H1 (cell line): ENCODE results near the gene RGS13. TPM values are rescaled to one million over a fixed set of nuclear protein-coding genes. Genes with fewer than 3 reads are reported as not detected.

Experiments used
- CTCF ChIA-PET: fragments of 300-600 bp; sonication (Branson Sonifier 250); formaldehyde crosslinking; loops from one replicate; lab custom pipeline; 2021; ENCODE audit not compliant: partially characterized antibody; lab: Charles Lee
- POLR2A ChIA-PET: fragments of 300-600 bp; sonication (Branson Sonifier 250); formaldehyde crosslinking; loops from one replicate; lab custom pipeline; 2021; ENCODE audit warnings: inconsistent platforms; ENCODE audit not compliant: partially characterized antibody; lab: Charles Lee
- DNase-seq, 2 experiments: peaks; one replicate each; pipeline versions ENCODE4 v3.0.0 to v3.0.0-alpha.2; 2010 to 2022; ENCODE audit warnings: low spot score in 2 of 2, low read depth in 1 of 2, mixed read lengths in 1 of 2
- FAIRE-seq: peaks from 2 replicates; lab custom pipeline; 2011; peaks lifted over from hg19 to GRCh38; lab: Jason Lieb, UNC
- H2AFZ ChIP-seq: 2 replicates; pipeline ENCODE4 v1.8.1; 2012; ENCODE audit warnings: low read length, inconsistent platforms
- H2AK5ac ChIP-seq: 2 replicates; pipeline ENCODE4 v1.6.1; 2013; ENCODE audit warnings: low read depth, low read length
- H2BK120ac ChIP-seq: replicated peaks from 2 replicates; pipeline ENCODE3; 2013; ENCODE audit warnings: low read depth, low read length, inconsistent platforms
- H2BK12ac ChIP-seq: 2 replicates; pipeline ENCODE4 v1.6.1; 2013; ENCODE audit warnings: low read depth, low read length
- H2BK15ac ChIP-seq: 2 replicates; pipeline ENCODE4 v1.6.1; 2013; ENCODE audit warnings: low read length
- H2BK20ac ChIP-seq: 2 replicates; pipeline ENCODE4 v1.6.1; 2013; ENCODE audit warnings: low read length
- H2BK5ac ChIP-seq: 2 replicates; pipeline ENCODE4 v1.6.1; 2013; ENCODE audit warnings: low read depth, low read length
- H3K14ac ChIP-seq: 2 replicates; pipeline ENCODE4 v1.6.1; 2013; ENCODE audit warnings: inconsistent platforms; ENCODE audit not compliant: insufficient read length
- H3K18ac ChIP-seq: 2 replicates; pipeline ENCODE4 v1.6.1; 2013; ENCODE audit warnings: low read length; ENCODE audit errors: extremely low read depth
- H3K23ac ChIP-seq: 2 replicates; pipeline ENCODE4 v1.6.1; 2013; ENCODE audit warnings: inconsistent platforms; ENCODE audit not compliant: insufficient read length
- H3K23me2 ChIP-seq: 2 replicates; pipeline ENCODE4 v1.6.1; 2013; ENCODE audit warnings: low read depth, low read length
- H3K27ac ChIP-seq: 2 replicates; pipeline ENCODE4 v1.6.1; 2011; ENCODE audit warnings: low read depth, low read length, inconsistent platforms
- H3K27me3 ChIP-seq, 4 experiments: replicated peaks in 1 of 4; 1 replicate in 1 of 4; 2 replicates in 3 of 4; pipeline versions ENCODE4 v1.6.1 to v1.8.1; 2011 to 2013; ENCODE audit warnings: low read length in 3 of 4, mild to moderate bottlenecking in 3 of 4, inconsistent platforms in 2 of 4, mixed read lengths in 2 of 4, moderate library complexity in 1 of 4; ENCODE audit not compliant: control insufficient read depth in 3 of 4, insufficient read depth in 3 of 4; ENCODE audit errors: extremely low read depth in 1 of 4
- H3K36me3 ChIP-seq, 4 experiments: 2 replicates each; pipeline versions ENCODE4 v1.6.1 to v1.8.1; 2011 to 2013; ENCODE audit warnings: mild to moderate bottlenecking in 4 of 4, low read length in 3 of 4, moderate library complexity in 2 of 4, control low read depth in 1 of 4, inconsistent platforms in 1 of 4; ENCODE audit not compliant: insufficient read depth in 4 of 4, control insufficient read depth in 2 of 4
- H3K4ac ChIP-seq: replicated peaks from 2 replicates; pipeline ENCODE3; 2013; ENCODE audit warnings: low read length, low read depth, mixed read lengths, inconsistent platforms; ENCODE audit not compliant: insufficient read length
- H3K4me1 ChIP-seq, 4 experiments: replicated peaks in 1 of 4; 1 replicate in 1 of 4; 2 replicates in 3 of 4; pipeline versions ENCODE4 v1.6.1 to v1.8.1; 2011 to 2013; ENCODE audit warnings: low read length in 3 of 4, inconsistent platforms in 2 of 4, mixed read lengths in 1 of 4; ENCODE audit not compliant: insufficient read depth in 4 of 4, control insufficient read depth in 3 of 4
- H3K4me2 ChIP-seq, 2 experiments: 2 replicates each; pipeline versions ENCODE4 v1.6.1 to v1.8.1; 2011 to 2013; ENCODE audit warnings: low read depth in 2 of 2, low read length in 2 of 2, control low read depth in 1 of 2, inconsistent platforms in 1 of 2, mild to moderate bottlenecking in 1 of 2; ENCODE audit not compliant: insufficient read depth in 1 of 2
- H3K4me3 ChIP-seq, 4 experiments: fragments of 200-600, 300-600 bp in 1 of 4; sonication (generic), shearing (Covaris generic), sonication (Bioruptor Twin) in 1 of 4; 2 replicates each; pipeline versions ENCODE4 v1.5.1 to v1.8.1; 2011 to 2016; ENCODE audit warnings: low read length in 4 of 4, low read depth in 3 of 4, control low read depth in 2 of 4, inconsistent platforms in 2 of 4, mild to moderate bottlenecking in 2 of 4, mixed read lengths in 1 of 4, moderate library complexity in 1 of 4; ENCODE audit not compliant: insufficient read depth in 2 of 4; ENCODE audit errors: extremely low read depth in 1 of 4
- H3K56ac ChIP-seq: replicated peaks from 2 replicates; pipeline ENCODE3; 2013; ENCODE audit warnings: low read depth, mild to moderate bottlenecking, mixed read lengths, low read length, inconsistent platforms; ENCODE audit not compliant: insufficient read length
- H3K79me1 ChIP-seq: 2 replicates; pipeline ENCODE4 v1.6.1; 2013; ENCODE audit warnings: low read depth, low read length, control low read depth
- H3K79me2 ChIP-seq, 2 experiments: 2 replicates each; pipeline versions ENCODE4 v1.6.1 to v1.8.1; 2012 to 2013; ENCODE audit warnings: low read length in 2 of 2, mild to moderate bottlenecking in 2 of 2, inconsistent platforms in 1 of 2; ENCODE audit not compliant: insufficient read depth in 2 of 2, control insufficient read depth in 1 of 2
- H3K9ac ChIP-seq, 4 experiments: replicated peaks in 1 of 4; 1 replicate in 1 of 4; 2 replicates in 3 of 4; pipeline versions ENCODE4 v1.6.1 to v1.8.1; 2011 to 2013; ENCODE audit warnings: low read depth in 3 of 4, low read length in 3 of 4, control low read depth in 2 of 4, mild to moderate bottlenecking in 2 of 4, moderate library complexity in 2 of 4, inconsistent platforms in 1 of 4; ENCODE audit errors: extremely low read depth in 1 of 4
- H3K9me3 ChIP-seq, 2 experiments: 2 replicates each; pipeline versions ENCODE4 v1.6.1 to v1.8.1; 2012 to 2013; ENCODE audit warnings: mild to moderate bottlenecking in 2 of 2, moderate library complexity in 2 of 2, control low read depth in 1 of 2, inconsistent platforms in 1 of 2, low read depth in 1 of 2, low read length in 1 of 2, mixed read lengths in 1 of 2; ENCODE audit not compliant: insufficient read depth in 2 of 2
- H4K20me1 ChIP-seq, 2 experiments: replicated peaks in 1 of 2; 2 replicates each; pipeline versions ENCODE3 to v1.8.1; 2011 to 2013; ENCODE audit warnings: inconsistent platforms in 2 of 2, low read length in 2 of 2, mild to moderate bottlenecking in 1 of 2; ENCODE audit not compliant: insufficient read depth in 2 of 2, control insufficient read depth in 1 of 2
- H4K5ac ChIP-seq: 2 replicates; pipeline ENCODE4 v1.6.1; 2013; ENCODE audit warnings: low read length, low read depth, mixed read lengths, inconsistent platforms; ENCODE audit not compliant: insufficient read length
- H4K8ac ChIP-seq: 2 replicates; pipeline ENCODE4 v1.8.0; 2013; ENCODE audit warnings: mild to moderate bottlenecking, moderate library complexity, low read length, inconsistent platforms; ENCODE audit not compliant: insufficient read depth; ENCODE audit errors: extremely low read depth
- H4K91ac ChIP-seq: replicated peaks from 2 replicates; pipeline ENCODE3; 2013; ENCODE audit warnings: low read length, mixed read lengths, inconsistent platforms; ENCODE audit not compliant: insufficient read length
- BCL11A ChIP-seq, 2 experiments: IDR thresholded peaks; one replicate each; pipeline ENCODE4 v1.6.1; 2011; ENCODE audit warnings: low read depth in 2 of 2, low read length in 2 of 2, mild to moderate bottlenecking in 2 of 2
- CHD1 ChIP-seq: IDR thresholded peaks from 2 replicates; pipeline ENCODE4 v1.6.1; 2012; ENCODE audit warnings: low read depth, low read length, improper control_type of control experiment
- GABPA ChIP-seq: IDR thresholded peaks from 2 replicates; pipeline ENCODE4 v1.6.1; 2011; ENCODE audit warnings: mild to moderate bottlenecking, low read length, moderate library complexity, borderline replicate concordance; ENCODE audit not compliant: insufficient read depth
- GTF2F1 ChIP-seq: IDR thresholded peaks from 2 replicates; pipeline ENCODE4 v1.6.1; 2012; ENCODE audit warnings: low read depth, low read length, improper control_type of control experiment, borderline replicate concordance
- RXRA ChIP-seq: IDR thresholded peaks from 2 replicates; pipeline ENCODE4 v1.6.1; 2011; ENCODE audit warnings: low read depth, mild to moderate bottlenecking, low read length, moderate library complexity; ENCODE audit not compliant: insufficient read depth
- TEAD4 ChIP-seq: IDR thresholded peaks from 2 replicates; pipeline ENCODE4 v1.6.1; 2012; ENCODE audit warnings: low read depth, low read length, inconsistent platforms, mixed read lengths
- USF2 ChIP-seq: IDR thresholded peaks from 2 replicates; pipeline ENCODE4 v1.6.1; 2011; ENCODE audit warnings: low read length, improper control_type of control experiment
- polyA plus RNA-seq, 7 experiments: library from polyadenylated mRNA; depleted of rRNA in 3 of 7; stranded (reverse) in 5 of 7; unstranded in 2 of 7; fragments of >200 nt in 5 of 7; fragments of 200-250 nt in 2 of 7; gene quantifications; 1 replicate in 5 of 7; 2 replicates in 1 of 7; 4 replicates in 1 of 7; pipeline versions ENCODE4 v1.2.1 to v1.2.3, GENCODE V29; 2011 to 2013; ENCODE audit warnings: missing spikeins in 2 of 7, mixed read lengths in 2 of 7
- total RNA-seq: library from RNA; stranded (reverse); fragmentation: NEBNext Ultra II Directional; extraction: Animal tissue kit (Norgen Biotek cat#: 25700); gene quantifications from 2 replicates; pipeline ENCODE4 v1.2.1, GENCODE V29; 2021

RGS13 gene
- total and polyA plus RNA-seq, 2 of the 8 experiments (the other 6 are each of a cell fraction or from before 2014, with no cell fraction given), result not detected

- Histone ChIP-seq H3K9me3 (no peaks in the 10 kb centered on the region), H2BK15ac (no peak overlapping the region), H3K79me1 (no peaks in the 10 kb centered on the region), H3K79me2 (no peaks in the 10 kb centered on the region), H3K4me3 (no peak overlapping the region), H3K27ac (no peak overlapping the region), H2BK120ac (no peak overlapping the region), H3K4me1 (no peaks in the 10 kb centered on the region), H4K20me1 (no peaks in the 10 kb centered on the region), H2BK20ac (no peak overlapping the region), H3K9ac (no peak overlapping the region), H2AFZ (no peak overlapping the region), H4K8ac (no peak overlapping the region), H3K36me3 (no peaks in the 10 kb centered on the region), H3K27me3 (no peaks in the 10 kb centered on the region), H3K4me2 (no peak overlapping the region), H2BK12ac (no peak overlapping the region), H3K14ac (no peak overlapping the region), H3K56ac (no peak overlapping the region), H3K23ac (no peak overlapping the region), H4K91ac (no peak overlapping the region), H4K5ac (no peak overlapping the region), H3K18ac (no peak overlapping the region), H3K4ac (no peak overlapping the region), H2AK5ac (no peak overlapping the region), H2BK5ac (no peak overlapping the region), H3K23me2 (no peaks in the 10 kb centered on the region)
- no peak for TF ChIP-seq BCL11A (IDR thresholded peaks at IDR 0.05; ENCODE audit: low read depth in 2 of 2, low read length in 2 of 2)
- no peak for TF ChIP-seq RXRA
- TF ChIP-seq USF2, result no peak
- TF ChIP-seq GTF2F1, result no peak
- TF ChIP-seq GABPA, result no peak
- TF ChIP-seq CHD1, result no peak
- TF ChIP-seq TEAD4, result no peak
- DNase-seq, result no peak
- ChIA-PET CTCF (no interaction called here), POLR2A (no interaction called here)
- FAIRE-seq, result no peak
Measured at GRCh38 chr1:192700834-192701271, 64.9 kb downstream of the RGS13 start.
